ENCODE data around the gene IL1RAPL1.
A peak's percentile ranks its signal among the peaks of the same experiment; 100 is the strongest.

The IL1RAPL1 gene

GRCh38 chrX:29636331-29636730 is 1049.1 kb downstream of the IL1RAPL1 start:
- H3K36me3 ChIP-seq: no peaks in the 10 kb centered on the region
- no peak overlapping the region for H3K4me3 ChIP-seq
- H3K9me3 ChIP-seq (replicated peaks in 1 of 11): no peaks in the 10 kb centered on the region
- no peak overlapping the region for H3K9ac ChIP-seq
- no peak for TF ChIP-seq Cebpa-rat (IDR thresholded peaks at IDR 0.05)
- H4K20me1 ChIP-seq: no peaks in the 10 kb centered on the region
- no peaks in the 10 kb centered on the region for H3K27me3 ChIP-seq
- H3K4me1 ChIP-seq: no peaks in the 10 kb centered on the region
- no peak overlapping the region for H3K4me2 ChIP-seq
- H3K27ac ChIP-seq: no peak overlapping the region

- no peaks in the 10 kb centered on the region; a peak in 1 of 22 replicates for H3K9me3 ChIP-seq (replicated peaks in 1 of 11)
- no peaks in the 10 kb centered on the region for H3K36me3 ChIP-seq
- H3K4me2 ChIP-seq: no peak overlapping the region
- no peaks in the 10 kb centered on the region for H4K20me1 ChIP-seq
- no peaks in the 10 kb centered on the region for H3K4me1 ChIP-seq
- H3K27ac ChIP-seq: no peak overlapping the region
- H3K4me3 ChIP-seq: no peak overlapping the region
- H3K27me3 ChIP-seq: no peaks in the 10 kb centered on the region
- TF ChIP-seq Cebpa-rat (IDR thresholded peaks at IDR 0.05): no peak
- no peak overlapping the region for H3K9ac ChIP-seq
Measured at GRCh38 chrX:29640106-29640505, 1052.9 kb downstream of the IL1RAPL1 start.

DNA sequence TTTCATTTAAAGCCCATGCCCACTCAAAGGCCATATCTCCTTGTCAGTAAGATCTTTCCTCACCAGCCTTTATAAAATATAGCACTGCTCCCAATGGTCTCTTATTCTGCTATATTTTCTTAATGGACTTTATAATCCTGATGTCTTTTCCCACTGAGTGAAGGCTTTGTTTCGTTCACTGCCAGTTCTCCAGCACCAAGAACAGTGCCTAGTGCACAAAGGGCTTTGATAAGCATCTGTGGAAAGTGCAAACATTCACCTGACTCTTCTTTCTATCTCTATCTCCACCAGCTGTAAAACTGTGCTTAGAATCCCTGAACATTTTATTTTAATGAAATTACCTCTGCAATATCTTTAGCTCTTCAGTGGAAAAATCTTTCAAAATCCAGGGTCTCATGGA is 1054.2 kb downstream of the IL1RAPL1 start:
- no peak overlapping the region for H3K27ac ChIP-seq
- H3K4me3 ChIP-seq: no peak overlapping the region
- no peaks in the 10 kb centered on the region for H3K27me3 ChIP-seq
- no peaks in the 10 kb centered on the region for H3K36me3 ChIP-seq
- H3K9ac ChIP-seq: no peak overlapping the region
- H3K4me1 ChIP-seq: no peaks in the 10 kb centered on the region
- H4K20me1 ChIP-seq: no peaks in the 10 kb centered on the region
- H3K4me2 ChIP-seq: no peak overlapping the region
- H3K9me3 ChIP-seq (replicated peaks in 1 of 11): peaks cover 0 to 7% (median 0%) of the 10 kb centered on the region in 11 experiments; a peak in 1 of 22 replicates
- no peak for TF ChIP-seq Cebpa-rat (IDR thresholded peaks at IDR 0.05)

GRCh38 chrX:29643181-29643580 is 1055.9 kb downstream of the IL1RAPL1 start:
- H3K36me3 ChIP-seq: no peaks in the 10 kb centered on the region
- no peak overlapping the region for H3K27ac ChIP-seq
- peaks cover 0 to 9% (median 3%) of the 10 kb centered on the region in 11 experiments; a peak in 2 of 22 replicates for H3K9me3 ChIP-seq (replicated peaks in 1 of 11)
- H4K20me1 ChIP-seq: no peaks in the 10 kb centered on the region
- no peaks in the 10 kb centered on the region for H3K4me1 ChIP-seq
- TF ChIP-seq Cebpa-rat (IDR thresholded peaks at IDR 0.05): no peak
- no peak overlapping the region for H3K9ac ChIP-seq
- no peak overlapping the region for H3K4me2 ChIP-seq
- no peaks in the 10 kb centered on the region for H3K27me3 ChIP-seq
- no peak overlapping the region for H3K4me3 ChIP-seq

DNA sequence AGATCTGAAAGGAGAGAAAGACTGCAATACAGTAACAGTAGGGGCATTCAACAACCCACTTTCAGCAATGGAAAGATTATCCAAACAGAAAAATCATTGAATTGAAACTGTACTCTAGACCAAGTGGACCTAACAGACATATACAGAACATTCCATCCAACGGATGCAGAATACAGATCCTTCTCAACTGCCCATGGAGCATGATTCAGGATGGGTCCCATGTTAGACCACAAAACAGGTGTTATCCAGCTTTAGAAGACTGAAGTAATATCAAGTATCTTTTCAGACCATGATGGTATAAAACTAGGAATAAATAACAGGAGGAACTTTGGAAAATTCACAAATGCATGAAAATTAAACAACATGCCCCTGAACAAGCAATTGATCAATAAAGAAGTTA is 1060.9 kb downstream of the IL1RAPL1 start:
- H3K27ac ChIP-seq: no peak overlapping the region
- no peak for TF ChIP-seq Cebpa-rat (IDR thresholded peaks at IDR 0.05)
- peaks cover 0 to 9% (median 3%) of the 10 kb centered on the region in 11 experiments; a peak in 2 of 22 replicates for H3K9me3 ChIP-seq (replicated peaks in 1 of 11)
- H3K36me3 ChIP-seq: no peaks in the 10 kb centered on the region
- no peak overlapping the region for H3K4me3 ChIP-seq
- H3K4me1 ChIP-seq: no peaks in the 10 kb centered on the region
- no peaks in the 10 kb centered on the region for H3K27me3 ChIP-seq
- H4K20me1 ChIP-seq: no peaks in the 10 kb centered on the region
- no peak overlapping the region for H3K9ac ChIP-seq
- no peak overlapping the region for H3K4me2 ChIP-seq

DNA sequence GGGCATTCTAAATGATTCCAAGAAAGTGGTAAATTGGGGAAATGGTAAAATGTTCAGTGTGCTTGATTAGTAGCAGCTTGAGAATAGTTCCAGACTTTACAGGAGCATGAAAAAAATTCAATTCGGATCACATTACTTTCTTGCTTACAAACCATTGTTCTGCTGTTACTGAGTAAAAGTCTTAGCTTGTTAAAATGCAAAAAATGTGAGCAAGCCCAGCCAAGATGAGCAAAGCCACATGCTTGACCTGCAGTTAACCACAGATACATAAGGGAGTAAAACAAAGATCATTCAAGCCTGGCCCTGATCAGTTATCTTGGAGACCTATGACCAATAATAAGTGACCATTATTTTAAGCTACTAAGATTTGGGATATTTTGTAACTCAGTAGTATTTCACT is 1065.2 kb downstream of the IL1RAPL1 start:
- Histone ChIP-seq H3K27me3 (no peaks in the 10 kb centered on the region), H4K20me1 (no peaks in the 10 kb centered on the region), H3K9ac (no peak overlapping the region), H3K36me3 (no peaks in the 10 kb centered on the region), H3K27ac (no peak overlapping the region), H3K4me1 (no peaks in the 10 kb centered on the region), H3K4me2 (no peak overlapping the region), H3K4me3 (no peak overlapping the region), H3K9me3 (replicated peaks in 1 of 11) (no peaks in the 10 kb centered on the region)
- TF ChIP-seq Cebpa-rat (IDR thresholded peaks at IDR 0.05): no peak

DNA sequence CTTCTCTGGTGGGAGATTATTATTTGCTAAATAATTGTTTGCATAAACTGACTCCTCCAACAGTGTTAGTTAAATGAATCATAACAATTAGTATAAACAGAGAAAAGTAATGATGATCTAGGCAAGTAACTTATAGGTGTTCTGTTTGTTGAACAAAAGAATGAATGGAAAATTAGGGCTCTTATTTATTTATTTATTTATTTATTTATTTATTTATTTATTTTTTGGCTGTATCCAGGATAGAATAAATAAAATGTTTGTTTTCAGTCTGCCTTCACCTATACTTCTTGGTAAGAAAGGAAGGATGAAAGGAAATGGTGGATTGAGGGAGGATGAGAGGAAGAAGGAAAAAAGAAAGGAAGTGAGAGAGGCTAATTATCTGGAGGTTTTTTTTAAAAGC is 1066.5 kb downstream of the IL1RAPL1 start:
- H3K4me2 ChIP-seq: no peak overlapping the region
- no peak overlapping the region for H3K27ac ChIP-seq
- H3K27me3 ChIP-seq: no peaks in the 10 kb centered on the region
- no peaks in the 10 kb centered on the region for H3K36me3 ChIP-seq
- no peak overlapping the region for H3K9ac ChIP-seq
- H3K9me3 ChIP-seq (replicated peaks in 1 of 11): no peaks in the 10 kb centered on the region
- no peaks in the 10 kb centered on the region for H4K20me1 ChIP-seq
- no peak overlapping the region for H3K4me3 ChIP-seq
- no peak for TF ChIP-seq Cebpa-rat (IDR thresholded peaks at IDR 0.05)
- no peaks in the 10 kb centered on the region for H3K4me1 ChIP-seq

GRCh38 chrX:29659911-29660310 is 1072.7 kb downstream of the IL1RAPL1 start:
- no peak for TF ChIP-seq Cebpa-rat (IDR thresholded peaks at IDR 0.05)
- Histone ChIP-seq H3K9ac (no peak overlapping the region), H3K4me3 (no peak overlapping the region), H3K27ac (no peak overlapping the region), H3K4me2 (no peak overlapping the region), H3K9me3 (replicated peaks in 1 of 11) (peaks cover 0 to 6% (median 0%) of the 10 kb centered on the region in 11 experiments; a peak in 1 of 22 replicates), H4K20me1 (no peaks in the 10 kb centered on the region), H3K27me3 (no peaks in the 10 kb centered on the region), H3K36me3 (no peaks in the 10 kb centered on the region), H3K4me1 (peaks cover 0 to 29% (median 18%) of the 10 kb centered on the region in 10 experiments; a peak in 14 of 20 replicates)

- TF ChIP-seq Cebpa-rat (IDR thresholded peaks at IDR 0.05): no peak
- Histone ChIP-seq H3K4me2 (peak overlapping the region in 8 of 11 experiments; percentile 16 to 70 (median 32); a peak in 14 of 22 replicates), H3K36me3 (no peaks in the 10 kb centered on the region), H3K9me3 (replicated peaks in 1 of 11) (peaks cover 0 to 6% (median 0%) of the 10 kb centered on the region in 11 experiments; a peak in 1 of 22 replicates), H3K27ac (peak overlapping the region in 4 of 11 experiments; percentile 0 to 58 (median 37); a peak in 6 of 22 replicates), H3K4me1 (peaks cover 0 to 29% (median 18%) of the 10 kb centered on the region in 10 experiments; a peak in 14 of 20 replicates), H3K4me3 (no peak overlapping the region), H4K20me1 (no peaks in the 10 kb centered on the region), H3K9ac (no peak overlapping the region), H3K27me3 (no peaks in the 10 kb centered on the region)
Measured at GRCh38 chrX:29661290-29661689, 1074.0 kb downstream of the IL1RAPL1 start.

DNA sequence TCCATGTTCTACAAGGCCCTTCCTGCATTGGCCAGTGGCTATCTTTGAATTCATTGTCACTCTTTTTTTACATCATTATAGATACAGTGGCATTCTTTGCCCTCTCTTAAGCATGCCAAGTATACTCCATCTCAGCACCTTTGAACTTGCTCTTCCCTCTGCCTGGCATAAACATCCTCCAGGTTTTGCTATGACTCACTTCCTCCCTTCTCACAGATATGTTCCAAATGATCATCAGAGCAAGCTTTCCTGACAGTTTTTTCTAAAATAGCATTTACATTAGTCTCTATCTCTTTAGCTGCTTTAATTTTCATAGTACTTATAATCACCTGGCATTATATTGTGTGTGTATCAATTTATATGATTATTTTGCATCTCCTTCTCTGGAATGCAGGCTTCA is 1074.9 kb downstream of the IL1RAPL1 start:
- Histone ChIP-seq H3K27ac (peak overlapping the region in 4 of 11 experiments; percentile 0 to 58 (median 37); a peak in 5 of 22 replicates), H3K27me3 (no peaks in the 10 kb centered on the region), H3K4me3 (no peak overlapping the region), H4K20me1 (no peaks in the 10 kb centered on the region), H3K36me3 (no peaks in the 10 kb centered on the region), H3K9ac (no peak overlapping the region), H3K9me3 (replicated peaks in 1 of 11) (peaks cover 0 to 6% (median 0%) of the 10 kb centered on the region in 11 experiments; a peak in 1 of 22 replicates), H3K4me2 (peak overlapping the region in 9 of 11 experiments; percentile 7 to 70 (median 25); a peak in 15 of 22 replicates), H3K4me1 (peaks cover 0 to 29% (median 18%) of the 10 kb centered on the region in 10 experiments; a peak in 14 of 20 replicates)
- TF ChIP-seq Cebpa-rat (IDR thresholded peaks at IDR 0.05): no peak
